Esophagus squamous epithelium (tissue), 4 donors: Measurements from ENCODE around the gene BIRC2.

Experiments used
- CTCF ChIP-seq, 6 experiments: fragments of 450-650 bp in 4 of 6; fragments of 200-600 bp in 2 of 6; sonication (generic) in 2 of 6; IDR thresholded peaks; one replicate each; pipeline ENCODE4 v1.5.1; 2016 to 2019; ENCODE audit warnings: antibody characterized with exemption in 6 of 6, mild to moderate bottlenecking in 4 of 6, moderate library complexity in 4 of 6
- POLR2A ChIP-seq, 4 donors: fragments of 450-650 bp; IDR thresholded peaks; one replicate each; pipeline ENCODE4 v1.6.1; 2017; ENCODE audit warnings: antibody characterized with exemption in 4 of 4, mild to moderate bottlenecking in 4 of 4, moderate library complexity in 3 of 4

- TF ChIP-seq CTCF (IDR thresholded peaks at IDR 0.05): no peak
- TF ChIP-seq POLR2A (IDR thresholded peaks at IDR 0.05): no peak
Measured at GRCh38 chr11:102317768-102318103, 29.3 kb upstream of the BIRC2 start.
